Stimulated activated CD8-positive, alpha-beta memory T cell treated with anti-CD3 and anti-CD28 coated beads, Interleukin-2, amount 100 ng/mL, for 48 hours (primary cell): ENCODE data around the gene IFNL4.
A peak's percentile ranks its signal among the peaks of the same experiment; 100 is the strongest.
"Not testable (repeated sequence)": the region's sequence is repeated elsewhere in the genome, so short reads cannot be mapped to it uniquely, and the experiment has no call there.

Experiments used
- DNase-seq, 2 donors: peaks; one replicate each; pipeline ENCODE4 v3.0.0-alpha.2; 2020; ENCODE audit warnings: low read depth in 2 of 2

IFNL4 gene

DNA sequence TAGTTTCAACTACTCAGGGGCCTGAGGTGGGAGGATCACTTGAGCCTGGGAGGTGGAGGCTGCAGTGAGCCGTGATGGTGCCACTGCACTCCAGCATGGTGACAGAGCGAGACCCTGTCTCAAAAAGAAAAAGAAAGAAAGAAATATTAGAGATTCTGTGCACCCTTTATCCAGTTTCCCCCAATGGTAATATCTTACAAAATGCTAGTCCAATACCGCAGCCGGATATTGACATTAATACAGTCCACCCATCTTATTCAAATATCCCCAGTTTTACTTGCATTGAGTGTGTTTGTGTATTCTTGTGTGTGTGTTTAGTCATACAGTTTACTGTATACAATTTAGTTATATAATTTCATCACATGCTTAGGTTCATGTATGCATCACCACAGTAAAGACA, 8.6 kb upstream of the IFNL4 start:
- no peak for DNase-seq

DNA sequence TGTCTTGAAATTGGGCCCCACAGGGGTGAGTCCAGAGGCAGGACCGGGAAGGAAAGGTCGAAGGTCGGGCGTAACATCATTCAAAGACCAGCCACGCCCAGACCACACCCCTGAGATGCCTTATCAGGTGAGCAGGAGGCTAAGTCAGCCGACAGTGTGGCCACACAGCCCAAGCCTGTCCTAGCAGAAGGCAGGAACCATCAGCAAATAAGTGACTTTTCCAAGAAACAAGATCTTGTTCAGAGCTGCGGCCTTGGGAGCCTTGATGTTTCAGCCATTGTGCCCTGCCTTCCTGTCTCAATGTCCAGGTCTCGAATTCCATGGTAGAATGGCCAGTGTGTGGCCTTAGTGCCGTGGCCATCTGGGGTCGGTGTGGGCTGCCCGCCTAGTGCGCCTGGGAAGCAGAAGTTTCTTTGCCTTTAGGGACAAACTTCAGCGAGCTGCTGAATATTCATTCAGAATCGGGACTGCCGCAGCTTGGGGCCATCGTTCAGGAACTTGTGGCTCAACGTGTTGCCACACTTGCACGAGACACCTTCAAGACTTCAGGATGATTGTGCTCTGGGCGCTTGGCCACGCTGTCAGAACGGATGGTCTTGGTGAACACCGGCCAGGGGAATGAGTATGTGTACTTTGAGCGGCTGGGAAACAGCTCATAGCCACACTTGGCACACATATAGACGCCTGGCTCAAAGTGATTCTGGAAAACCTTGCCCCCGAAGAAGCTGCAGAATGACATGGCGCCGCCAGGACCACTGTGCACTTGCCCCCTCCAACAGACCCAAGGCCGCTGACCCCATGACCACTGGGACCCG, 6.1 kb upstream of the IFNL4 start:
- DNase-seq, result no peak

DNA sequence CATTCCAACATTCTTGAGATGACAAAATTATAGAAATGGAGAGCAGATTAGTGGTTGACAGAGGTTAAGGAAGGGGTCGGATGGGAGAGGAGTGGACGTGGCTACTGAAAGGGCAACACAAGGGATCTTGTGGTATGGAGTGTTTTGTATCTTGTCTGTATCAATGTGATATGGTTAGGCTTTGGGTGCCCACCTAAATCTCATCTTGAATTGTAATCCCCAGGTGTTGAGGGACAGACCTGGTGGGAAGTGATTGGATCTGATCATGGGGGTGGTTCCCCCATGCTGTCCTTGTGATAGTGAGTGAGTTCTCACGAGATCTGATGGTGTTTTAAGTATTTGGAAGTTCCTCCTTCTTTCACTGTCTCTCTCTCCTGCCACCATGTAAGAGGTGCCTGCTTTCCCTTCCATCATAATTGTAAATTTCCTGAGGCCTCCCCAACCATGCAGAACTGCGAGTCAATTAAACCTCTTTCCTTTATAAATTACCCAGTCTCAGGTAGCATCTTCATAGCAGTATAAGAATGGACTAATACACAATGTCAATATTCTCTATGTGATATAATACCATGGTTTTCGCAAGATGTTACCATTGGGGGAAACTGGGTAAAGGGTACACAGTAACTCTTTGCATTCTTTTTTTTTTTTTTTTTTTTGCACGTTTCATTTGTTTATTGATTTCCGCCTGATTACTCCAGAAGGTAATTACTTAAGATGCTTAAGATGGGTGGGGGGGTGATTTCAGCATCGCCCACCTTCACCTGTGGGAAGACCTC, 4.9 kb upstream of the IFNL4 start:
- DNase-seq, result no peak

DNA sequence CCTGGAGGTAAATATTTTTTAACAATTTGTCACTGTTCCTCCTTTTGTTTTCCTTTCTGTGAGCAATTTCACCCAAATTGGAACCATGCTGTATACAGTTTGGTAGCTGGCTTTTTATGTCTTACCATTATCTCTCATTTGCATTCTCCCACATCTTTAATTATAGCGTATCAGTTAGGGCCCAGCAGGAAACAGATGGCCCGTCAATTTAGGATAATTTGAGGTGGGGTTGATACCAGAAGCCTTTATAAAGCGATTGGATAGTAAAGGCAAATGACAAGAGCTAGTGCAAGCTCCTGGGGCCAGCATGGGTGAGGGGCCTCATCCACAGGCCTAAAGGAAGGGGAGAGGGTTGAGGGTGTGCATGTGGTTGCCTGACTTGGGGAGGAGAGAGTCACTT, 3.8 kb upstream of the IFNL4 start:
- DNase-seq, result no peak

DNA sequence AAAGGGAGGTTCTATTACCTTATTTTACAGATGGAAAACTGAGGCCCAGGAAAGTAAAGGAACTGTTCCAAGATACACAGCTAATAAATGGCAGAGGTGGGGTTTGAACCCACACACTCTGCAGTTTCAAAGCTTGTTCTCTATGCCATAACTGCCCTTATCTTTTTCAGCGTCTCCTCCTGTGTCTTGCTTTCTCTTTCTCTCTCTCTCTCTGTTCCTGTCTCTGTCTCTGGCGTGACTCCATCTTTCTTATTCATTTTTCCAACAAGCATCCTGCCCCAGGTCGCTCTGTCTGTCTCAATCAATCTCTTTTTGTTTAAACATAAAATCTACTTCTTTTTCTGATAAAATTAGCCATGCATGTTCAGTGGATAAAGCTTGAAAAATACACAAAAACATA, 3.2 kb upstream of the IFNL4 start:
- DNase-seq, result no peak

DNA sequence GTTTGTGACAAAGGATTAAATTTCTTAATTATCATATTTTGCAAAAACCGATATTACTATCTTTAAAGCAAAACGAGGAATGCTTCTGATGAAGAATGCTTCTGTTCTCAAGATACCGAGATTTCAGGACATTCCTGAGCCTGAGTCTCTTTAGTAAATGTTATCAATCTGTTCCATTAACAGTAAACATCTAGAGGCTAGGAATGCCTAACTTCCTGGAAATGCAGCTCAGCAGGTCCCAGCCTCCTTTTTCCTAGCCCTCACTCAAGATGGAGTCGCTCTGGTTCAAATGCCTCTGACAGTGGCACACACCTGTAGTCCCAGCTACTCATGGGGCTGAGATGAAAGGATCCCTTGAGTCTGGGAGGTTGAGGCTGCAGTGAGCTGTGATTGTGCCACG, 2.4 kb upstream of the IFNL4 start:
- no peak for DNase-seq

DNA sequence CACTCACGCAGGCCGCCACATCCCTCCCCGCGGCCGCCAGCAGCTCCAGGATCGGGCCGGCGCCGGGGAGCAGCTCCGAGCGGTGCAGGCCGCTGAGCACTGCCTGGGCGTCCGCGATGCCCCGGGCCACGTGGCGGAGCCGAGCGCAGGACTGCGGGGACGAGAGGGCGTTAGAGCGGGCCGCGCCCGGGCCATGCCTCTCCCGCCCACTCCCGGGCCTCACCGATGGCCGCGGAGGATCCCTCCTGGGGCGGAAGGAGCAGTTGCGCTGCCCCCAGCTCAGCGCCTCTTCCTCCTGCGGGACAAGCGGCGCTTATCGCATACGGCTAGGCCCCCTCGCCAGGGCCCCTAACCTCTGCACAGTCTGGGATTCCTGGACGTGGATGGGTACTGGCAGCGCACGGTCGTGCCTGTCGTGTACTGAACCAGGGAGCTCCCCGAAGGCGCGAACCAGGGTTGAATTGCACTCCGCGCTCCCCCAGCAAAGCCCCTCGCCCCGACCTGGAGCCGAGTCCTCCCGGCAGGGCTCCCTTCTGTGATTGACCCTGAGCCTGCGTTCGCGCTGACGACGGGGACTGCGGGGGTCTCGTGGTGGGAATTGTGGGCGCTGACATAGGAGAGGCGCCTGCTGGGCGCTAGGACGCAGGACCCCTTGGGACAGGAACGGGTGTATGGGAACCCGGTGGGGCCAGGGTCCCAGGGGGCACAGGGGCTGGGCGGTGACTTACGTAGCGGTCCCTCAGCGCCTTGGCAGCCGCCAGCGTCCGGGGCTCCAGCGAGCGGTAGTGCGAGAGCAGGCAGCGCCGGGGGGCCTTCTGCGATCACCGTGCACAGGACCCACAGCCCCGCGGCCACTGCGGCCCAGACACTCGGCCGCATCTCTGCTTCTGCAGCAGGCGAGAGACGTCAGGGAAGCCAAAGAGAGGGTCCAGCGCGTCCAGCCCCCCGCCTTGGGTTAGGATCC, 673 bp downstream of the IFNL4 start:
- DNase-seq, result no peak

DNA sequence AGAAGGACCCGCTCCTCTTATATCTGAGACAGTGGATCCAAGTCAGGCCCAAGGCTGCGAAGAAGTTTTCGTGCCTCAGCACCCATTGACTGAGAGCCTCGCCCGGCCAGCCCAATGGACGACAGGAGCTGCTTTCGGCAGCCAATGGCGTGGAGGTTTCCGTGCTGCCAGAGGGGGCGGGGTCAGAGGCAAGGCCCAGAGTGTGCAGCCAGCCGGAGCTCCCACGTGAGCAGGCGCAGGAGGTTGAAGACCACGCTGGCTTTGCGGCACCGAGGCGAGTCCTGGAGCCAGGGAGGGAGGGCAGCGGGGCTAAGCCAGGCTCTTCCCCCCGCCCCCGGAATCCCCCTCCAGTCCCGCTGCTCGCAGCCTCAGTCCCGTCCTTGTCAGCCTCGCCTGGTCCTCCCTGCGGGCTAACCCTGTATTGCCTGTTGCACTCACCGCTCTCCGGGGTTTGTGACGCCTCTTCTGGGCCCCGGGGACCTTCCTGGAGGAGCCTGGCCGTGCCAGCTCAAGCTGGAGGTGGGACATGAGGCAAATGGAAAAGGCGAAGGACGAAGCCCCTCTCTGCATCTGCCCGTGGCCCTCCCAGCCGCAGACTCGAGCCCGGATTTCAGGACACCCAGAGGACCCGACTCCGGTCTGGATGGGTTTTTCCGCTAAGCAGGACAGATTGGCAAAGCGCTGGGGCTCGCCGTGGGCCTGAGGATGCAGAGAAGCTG, 1.5 kb downstream of the IFNL4 start:
- peak in 1 of 2 donors; percentile 33 for DNase-seq

DNA sequence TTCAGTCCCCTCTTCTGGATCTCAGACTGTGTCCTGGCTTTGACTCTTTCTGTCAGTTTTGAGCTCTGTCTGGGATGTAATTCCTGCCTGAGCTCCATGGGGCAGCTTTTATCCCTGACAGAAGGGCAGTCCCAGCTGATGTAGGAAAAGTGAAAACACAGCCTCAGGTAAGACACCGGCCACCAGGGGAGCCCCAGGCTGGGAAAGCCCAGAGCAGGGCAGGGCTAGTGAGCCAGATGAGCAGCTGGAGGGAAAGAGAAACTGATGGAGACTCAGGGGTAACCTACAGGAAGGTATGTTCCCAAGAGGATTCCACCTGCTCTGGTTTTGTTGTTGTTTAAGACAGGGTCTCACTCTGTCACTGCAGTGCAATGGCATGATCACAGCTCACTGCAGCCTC, 3.5 kb downstream of the IFNL4 start:
- not testable (repeated sequence) for DNase-seq

DNA sequence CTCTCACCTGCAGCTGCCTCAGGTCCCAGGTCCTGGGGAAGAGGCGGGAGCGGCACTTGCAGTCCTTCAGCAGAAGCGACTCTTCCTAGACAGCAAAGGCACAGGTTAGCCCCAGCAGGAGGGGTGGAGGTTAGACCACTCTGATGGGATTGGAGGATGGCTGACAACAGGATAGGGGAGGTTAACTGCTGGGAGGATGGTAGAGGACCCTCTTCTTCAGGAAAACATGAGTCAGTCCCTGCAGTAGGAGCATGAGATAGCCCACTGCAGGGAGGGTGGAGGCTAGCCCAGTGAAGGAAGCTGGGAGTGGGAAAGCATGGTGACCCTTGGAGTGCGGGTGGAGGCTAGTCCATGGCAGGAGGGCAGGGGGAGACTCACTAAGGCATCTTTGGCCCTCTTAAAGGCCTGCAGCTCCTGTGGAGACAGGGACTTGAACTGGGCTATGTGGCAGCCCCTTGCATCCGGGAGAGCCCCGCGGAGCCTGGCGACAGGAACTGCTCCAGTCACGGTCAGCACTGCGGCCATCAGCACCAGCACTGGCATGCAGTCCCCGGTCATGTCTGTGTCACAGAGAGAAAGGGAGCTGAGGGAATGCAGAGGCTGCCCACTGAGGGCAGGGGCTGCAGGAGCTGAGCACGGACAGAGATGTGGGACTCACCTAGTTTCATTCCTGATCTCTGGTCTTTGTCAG, 4.1 kb downstream of the IFNL4 start, which contains the start of gene IFNL3:
Gene IFNL3, minus strand, starts transcription at position 597 of the 691 bp plus-strand sequence. Its CDS starts 39 bp downstream, at position 558.
- DNase-seq, result not testable (repeated sequence)

DNA sequence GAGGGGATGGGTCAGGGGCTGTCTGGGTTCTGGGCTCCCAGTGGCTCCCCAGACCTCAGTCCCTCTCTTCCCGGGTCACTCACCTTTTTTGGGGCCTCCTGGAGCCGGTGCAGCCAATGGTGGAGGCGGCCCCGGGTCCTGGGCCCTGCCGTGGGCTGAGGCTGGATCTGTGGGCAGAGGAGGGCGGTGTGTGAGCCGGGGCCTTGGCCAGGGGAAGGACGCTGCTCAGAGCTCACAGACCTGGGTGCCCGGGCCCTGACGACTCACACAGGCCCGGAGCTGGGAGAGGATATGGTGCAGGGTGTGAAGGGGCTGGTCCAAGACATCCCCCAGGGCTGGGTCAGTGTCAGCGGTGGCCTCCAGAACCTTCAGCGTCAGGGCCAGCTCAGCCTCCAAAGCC, 4.9 kb downstream of the IFNL4 start:
- not testable (repeated sequence) for DNase-seq

DNA sequence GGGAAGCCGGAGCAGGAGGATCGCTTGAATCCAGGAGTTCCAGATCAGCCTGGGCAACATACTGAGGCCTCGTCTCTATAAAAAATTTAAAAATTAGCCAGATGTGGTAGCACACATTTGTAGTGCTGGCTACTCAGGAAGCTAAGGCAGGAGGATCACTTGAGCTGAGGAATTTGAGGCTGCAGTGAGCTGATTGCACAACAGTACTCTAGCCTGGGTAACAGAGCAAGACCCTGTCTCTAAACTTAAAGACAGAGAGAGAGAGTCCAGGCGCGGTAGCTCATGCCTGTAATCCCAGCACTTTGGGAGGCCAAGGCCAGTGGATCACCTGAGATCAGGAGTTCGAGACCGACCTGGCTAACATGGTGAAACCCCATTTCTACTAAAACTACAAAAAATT, 8.2 kb downstream of the IFNL4 start:
- DNase-seq, result no peak

DNA sequence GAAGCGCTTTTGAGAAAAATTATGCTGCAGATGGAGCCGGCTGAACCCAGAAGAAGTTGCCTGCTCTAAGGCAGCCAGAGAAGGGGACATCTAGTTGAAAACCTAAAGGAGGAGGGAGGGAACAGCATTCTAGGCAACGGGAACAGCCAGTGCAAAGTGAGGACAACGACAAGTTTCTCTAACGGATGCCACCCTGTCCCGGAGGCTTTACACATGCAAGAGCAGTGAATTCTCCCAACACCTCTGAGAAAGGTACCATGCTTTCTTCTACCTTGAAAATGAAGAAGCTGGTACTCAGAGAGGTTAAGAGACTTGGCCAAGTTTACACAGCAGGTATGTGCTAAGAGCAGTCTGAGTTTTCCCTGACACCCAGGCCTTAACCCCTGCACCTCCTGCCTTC, 9.7 kb downstream of the IFNL4 start:
- DNase-seq, result no peak

DNA sequence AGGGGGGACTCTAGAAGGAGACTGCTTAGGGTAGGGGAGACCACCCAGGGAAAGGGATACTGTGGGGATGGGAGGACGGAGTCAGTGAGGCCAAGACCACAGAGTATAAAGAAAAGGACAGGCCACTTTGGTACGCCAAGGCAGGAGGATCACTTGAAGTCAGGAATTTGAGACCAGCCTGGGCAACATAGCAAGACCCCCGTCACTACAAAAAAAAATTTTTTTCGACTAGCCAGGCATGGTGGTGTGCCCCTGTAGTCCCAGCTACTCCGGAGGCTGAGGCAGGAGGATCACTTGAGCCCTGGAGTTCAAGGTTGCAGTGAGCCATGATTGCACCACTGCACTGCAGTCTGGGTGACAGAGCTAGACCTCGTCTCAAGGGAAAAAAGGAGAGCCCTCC, 10.4 kb downstream of the IFNL4 start:
- DNase-seq, result no peak

DNA sequence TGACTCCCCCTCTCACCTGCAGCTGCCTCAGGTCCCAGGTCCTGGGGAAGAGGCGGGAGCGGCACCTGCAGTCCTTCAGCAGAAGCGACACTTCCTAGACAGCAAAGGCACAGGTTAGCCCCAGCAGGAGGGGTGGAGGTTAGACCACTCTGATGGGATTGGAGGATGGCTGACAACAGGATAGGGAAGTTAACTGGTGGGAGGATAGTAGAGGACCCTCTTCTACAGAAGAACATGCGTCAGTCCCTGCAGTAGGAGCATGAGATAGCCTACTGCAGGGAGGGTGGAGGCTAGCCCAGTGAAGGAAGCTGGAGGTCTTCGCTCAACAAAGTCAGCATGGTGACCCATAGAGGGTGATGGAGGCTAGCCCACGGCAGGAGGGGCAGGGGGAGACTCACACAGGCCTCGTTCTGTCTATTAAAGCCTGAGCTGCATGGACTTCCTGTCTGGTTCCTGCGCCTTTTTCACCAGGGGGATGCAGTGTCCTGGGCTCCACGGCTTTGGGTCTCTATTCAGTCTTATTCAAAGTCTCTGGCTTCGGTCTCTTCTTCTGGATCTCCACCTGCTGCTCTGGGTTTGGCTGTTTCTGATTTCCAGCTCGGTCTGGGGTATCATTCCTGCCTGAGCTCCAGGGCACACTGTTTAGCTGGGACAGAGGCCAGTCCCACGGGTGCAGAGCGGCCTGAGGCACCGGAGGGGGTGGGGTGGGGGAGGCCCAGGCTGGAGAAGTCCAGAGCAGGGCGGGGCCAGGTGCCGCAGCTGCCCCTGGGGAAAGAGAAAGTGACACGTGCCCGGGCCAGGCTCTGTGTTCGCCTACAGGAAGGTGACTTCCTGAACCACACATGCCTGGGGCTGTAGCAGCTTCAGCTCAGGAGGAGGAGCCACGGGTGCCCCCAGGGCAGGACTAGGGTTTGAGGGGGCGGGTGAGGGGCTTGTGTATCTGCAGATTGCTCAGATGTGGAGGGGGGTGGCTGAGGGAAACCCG, 11.2 kb downstream of the IFNL4 start:
- peak in 1 of 2 donors; percentile 28 for DNase-seq

DNA sequence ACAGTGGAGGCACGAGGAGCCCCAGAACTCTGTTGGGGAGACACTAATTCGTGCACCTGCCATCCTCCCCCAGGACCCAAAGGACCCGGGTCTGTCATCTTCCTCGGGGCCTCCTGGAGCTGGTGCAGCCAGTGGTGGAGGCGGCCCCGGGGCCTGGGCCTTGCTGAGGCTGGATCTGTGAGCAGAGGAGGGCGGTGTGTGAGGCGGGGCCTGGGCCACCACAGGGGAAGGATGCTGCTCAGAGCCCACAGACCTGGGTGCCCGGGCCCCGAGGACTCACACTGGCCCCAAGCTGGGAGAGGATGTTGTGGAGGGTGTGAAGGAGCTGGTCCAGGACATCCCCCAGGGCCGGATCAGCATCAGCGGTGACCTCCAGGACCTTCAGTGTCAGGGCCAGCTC, 12.1 kb downstream of the IFNL4 start:
- DNase-seq, result no peak

DNA sequence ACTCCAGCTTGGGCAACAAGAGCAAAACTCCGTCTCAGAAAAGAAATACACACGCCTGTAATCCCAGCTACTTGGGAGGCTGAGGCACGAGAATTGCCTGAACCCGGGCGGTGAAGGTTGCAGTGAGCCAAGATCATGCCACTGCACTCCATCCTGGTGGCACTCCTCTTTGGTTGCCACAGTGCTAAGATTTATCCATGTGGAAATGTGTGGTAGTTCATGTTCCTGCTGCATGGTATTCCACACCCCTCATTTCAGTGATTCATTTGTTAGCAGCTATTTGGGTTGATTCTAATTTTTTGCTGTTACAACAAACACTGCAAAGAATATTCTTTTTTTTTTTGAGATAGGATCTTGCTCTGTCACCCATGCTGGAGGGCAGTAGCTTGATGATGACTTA, 15.9 kb downstream of the IFNL4 start:
- DNase-seq, result no peak

DNA sequence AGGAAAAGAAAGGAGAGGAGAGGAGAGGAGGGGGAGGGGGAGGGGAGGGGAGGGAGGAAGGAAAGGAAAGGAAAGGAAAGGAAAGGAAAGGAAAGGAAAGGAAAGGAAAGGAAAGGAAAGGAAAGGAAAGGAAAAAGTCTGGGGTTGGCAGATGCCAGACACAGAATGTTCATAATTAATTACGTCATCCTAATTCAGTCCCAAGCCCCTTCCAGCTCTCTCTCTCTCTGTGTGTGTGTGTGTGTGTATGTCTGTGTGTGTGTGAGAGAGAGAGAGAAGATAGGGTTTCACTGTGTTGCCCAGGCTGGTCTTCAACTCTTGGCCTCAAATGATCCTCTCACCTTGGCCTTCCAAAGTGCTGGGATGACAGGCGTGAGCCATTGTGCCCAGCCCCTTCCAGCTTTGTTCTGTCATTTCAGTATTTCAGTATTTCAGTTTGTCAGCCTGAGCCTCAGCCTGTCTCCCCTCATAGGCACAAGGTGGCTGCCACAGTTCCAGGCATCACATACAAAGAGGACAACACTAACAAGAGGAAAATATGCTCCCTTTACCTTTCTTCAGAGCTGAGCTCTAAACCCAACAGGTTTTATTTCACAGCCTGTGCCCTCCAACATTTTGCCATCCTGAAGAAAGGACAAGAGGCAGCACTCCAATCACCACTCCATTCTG, 18.4 kb downstream of the IFNL4 start:
- DNase-seq, result no peak

DNA sequence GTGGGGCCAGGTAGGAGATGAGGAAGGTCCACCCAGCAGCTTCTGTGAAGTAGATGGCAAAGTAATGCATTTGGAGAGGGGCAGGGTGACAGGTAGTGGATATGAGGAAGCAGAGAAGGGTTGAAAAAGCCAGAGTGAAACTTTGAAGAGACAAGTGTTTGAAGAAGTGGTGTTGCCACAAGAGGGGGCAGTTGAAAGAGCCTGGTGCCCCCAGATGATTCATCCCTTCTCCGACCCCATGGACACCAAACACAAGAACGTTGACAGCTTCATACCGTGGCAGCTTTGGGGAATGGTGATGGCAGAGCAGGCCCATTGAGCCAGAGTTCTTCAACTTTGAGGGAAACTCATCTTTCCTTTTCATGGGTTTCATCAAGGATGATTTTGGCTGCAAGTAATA, 23.7 kb downstream of the IFNL4 start:
- DNase-seq, result no peak
